ENCODE measurements around the gene SMIM14.
A peak's percentile ranks its signal among the peaks of the same experiment; 100 is the strongest.
"Not testable (repeated sequence)": the region's sequence is repeated elsewhere in the genome, so short reads cannot be mapped to it uniquely, and the experiment has no call there.

SMIM14 gene

DNA sequence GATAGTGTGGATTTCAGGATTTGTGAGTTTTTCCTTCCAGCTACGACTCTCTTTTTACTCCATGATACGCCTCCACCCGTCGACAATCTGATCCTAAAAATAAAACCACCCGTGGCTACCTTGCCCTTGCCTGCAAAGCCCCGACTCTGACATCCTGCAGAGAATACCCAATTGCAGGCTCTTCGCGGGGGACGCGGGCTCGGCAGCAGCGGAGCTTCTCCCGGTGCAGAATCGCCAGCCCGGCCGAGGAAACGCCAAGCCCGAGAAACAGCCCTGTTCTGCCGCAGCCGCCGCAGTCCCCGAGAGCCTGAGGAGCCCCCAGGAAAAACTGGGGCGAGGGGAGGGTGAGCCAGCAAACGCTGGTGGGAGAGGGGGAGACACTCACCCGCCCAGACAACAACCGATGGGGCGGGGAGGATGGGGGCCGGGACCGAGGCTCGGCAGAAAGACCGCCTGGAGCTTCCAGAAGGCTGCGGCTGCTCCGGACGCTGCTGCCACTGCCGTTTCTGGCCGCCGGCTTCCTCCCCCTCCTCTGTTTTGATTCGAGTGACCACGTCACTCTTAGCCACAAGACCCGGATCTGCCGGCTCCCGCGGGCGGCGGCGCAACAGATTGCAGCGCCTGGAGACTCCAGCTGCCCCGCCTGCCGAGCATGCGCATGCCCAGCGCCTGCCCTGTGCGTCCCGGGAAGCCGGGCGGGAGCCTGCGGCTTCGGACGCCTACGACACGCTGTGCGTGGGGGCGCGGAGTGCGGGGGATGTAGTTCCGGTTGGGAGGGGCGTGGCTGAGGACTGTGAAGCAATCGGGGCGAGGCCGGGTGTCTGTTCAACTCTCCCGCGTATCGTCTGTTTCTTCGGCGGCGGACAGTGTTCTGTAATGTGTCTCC is at the start of gene SMIM14:
Gene SMIM14 (minus strand): TSS at position 512 of the 886 bp plus-strand sequence. CDS start 33,720 bp downstream, outside the sequence.
- peak; percentile 96 to 97 for DNase-seq (ENCODE audit: low read depth in 2 of 2)

GRCh38 chr4:39687014-39687413 is 48.3 kb upstream of the SMIM14 start:
- DNase-seq (ENCODE audit: low read depth in 2 of 2): no peak

DNA sequence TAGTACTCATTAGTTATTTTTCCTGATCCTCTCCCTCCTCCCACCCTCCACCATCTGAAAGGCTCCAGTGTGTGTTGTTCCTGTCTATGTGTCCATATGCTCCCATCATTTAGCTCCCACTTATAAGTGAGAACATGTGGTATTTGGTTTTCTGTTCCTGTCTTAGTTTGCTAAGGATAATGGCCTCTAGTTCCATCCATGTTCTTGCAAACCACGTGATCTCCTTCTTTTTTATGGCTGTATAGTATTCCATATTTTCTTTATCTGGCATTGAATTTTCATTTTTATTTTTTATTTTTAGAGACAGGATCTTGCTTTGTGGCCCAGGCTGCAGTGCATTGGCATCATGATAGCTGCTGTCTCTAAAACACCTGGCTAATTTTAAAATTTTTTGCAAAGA is 47.3 kb upstream of the SMIM14 start:
- DNase-seq (ENCODE audit: low read depth in 2 of 2): no peak

GRCh38 chr4:39682138-39682537 is 43.5 kb upstream of the SMIM14 start:
- no peak for DNase-seq (ENCODE audit: low read depth in 2 of 2)

DNA sequence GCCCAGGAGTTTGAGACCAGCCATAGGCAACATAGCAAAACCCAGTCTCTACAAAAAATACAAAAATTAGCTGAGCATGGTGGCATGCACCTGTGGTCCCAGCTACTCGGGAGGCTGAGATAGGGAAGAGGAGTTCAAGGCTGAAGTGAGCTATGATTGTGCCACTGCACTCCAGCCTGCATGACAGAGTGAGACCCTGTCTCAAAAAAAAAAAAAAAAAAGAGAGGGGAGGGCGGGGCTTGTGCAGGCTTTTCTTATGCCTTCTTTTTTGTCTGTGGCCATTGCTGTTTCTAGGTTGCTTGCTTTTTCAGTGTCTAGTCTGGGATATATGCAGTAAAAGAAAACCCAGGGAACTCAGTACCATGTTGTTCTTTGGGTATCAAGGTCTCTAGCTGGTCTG is 42.3 kb upstream of the SMIM14 start:
- not testable (repeated sequence) for DNase-seq (ENCODE audit: low read depth in 2 of 2)

GRCh38 chr4:39675681-39676080 is 37.0 kb upstream of the SMIM14 start:
- DNase-seq (ENCODE audit: low read depth in 2 of 2): not testable (repeated sequence)

GRCh38 chr4:39670296-39670695 is 31.6 kb upstream of the SMIM14 start:
- DNase-seq (ENCODE audit: low read depth in 2 of 2): not testable (repeated sequence)

DNA sequence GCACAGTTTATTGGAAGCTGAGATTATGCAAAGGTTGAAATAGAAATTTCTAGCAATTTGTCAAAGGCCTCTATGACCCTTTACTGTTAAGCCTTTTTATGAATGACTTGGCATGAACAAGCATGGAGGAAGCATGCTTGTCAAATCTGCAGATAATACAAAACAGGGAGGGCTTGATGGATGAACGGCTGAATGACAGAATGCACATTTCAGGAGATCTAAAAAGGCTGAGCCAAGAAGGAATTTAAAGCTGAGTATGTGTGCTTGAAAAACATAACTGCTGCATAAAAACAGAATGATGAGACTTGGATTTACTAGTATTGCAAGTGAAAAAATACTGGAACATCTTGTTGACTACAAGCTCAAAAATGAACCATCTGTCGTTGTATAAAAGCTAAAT is 30.2 kb upstream of the SMIM14 start:
- DNase-seq (ENCODE audit: low read depth in 2 of 2): no peak

GRCh38 chr4:39667706-39668105 is 29.0 kb upstream of the SMIM14 start:
- no peak for DNase-seq (ENCODE audit: low read depth in 2 of 2)

GRCh38 chr4:39664828-39665731 is 26.4 kb upstream of the SMIM14 start:
- DNase-seq (ENCODE audit: low read depth in 2 of 2): no peak

- DNase-seq (ENCODE audit: low read depth in 2 of 2): no peak
Measured at GRCh38 chr4:39662683-39663082, 24.0 kb upstream of the SMIM14 start.

- no peak for DNase-seq (ENCODE audit: low read depth in 2 of 2)
Measured at GRCh38 chr4:39660757-39661156, 22.1 kb upstream of the SMIM14 start.

DNA sequence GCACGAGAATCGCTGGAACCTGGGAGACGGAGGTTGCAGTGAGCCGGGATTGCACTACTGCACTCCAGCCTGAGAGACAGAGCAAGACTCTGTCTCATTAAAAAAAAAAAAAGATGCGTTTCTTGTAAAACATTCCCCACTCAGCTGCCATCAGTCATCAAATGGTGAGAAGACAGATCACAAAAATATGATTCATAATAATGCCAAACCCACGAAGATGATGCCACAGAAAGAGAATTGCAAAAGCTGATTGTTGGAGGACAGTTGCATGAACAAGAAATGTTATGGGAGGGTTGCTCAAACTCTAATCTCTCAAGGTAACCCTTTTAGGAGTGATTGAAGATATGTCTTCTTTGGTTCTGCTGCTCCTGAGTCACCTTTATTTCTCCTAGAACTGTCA is 21.4 kb upstream of the SMIM14 start:
- no peak for DNase-seq (ENCODE audit: low read depth in 2 of 2)

DNA sequence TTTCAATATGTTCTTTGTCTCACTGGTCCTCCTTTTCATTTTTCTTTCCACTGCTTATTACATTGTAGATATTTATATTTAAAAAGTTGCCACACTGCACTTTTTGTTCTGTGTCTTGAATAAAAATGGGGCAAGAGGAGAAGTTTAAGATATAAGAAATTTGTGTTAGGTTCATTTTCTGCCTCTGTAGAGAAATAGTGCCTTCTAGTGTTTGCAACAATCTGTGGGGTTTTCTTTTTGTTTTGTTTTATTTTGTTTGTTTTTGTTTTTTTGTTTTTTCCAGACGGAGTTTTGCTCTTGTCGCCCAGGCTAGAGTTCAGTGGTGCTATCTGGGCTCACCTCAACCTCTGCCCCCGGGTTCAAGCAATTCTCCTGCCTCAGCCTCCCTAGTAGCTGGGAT is 20.1 kb upstream of the SMIM14 start:
- no peak for DNase-seq (ENCODE audit: low read depth in 2 of 2)

DNA sequence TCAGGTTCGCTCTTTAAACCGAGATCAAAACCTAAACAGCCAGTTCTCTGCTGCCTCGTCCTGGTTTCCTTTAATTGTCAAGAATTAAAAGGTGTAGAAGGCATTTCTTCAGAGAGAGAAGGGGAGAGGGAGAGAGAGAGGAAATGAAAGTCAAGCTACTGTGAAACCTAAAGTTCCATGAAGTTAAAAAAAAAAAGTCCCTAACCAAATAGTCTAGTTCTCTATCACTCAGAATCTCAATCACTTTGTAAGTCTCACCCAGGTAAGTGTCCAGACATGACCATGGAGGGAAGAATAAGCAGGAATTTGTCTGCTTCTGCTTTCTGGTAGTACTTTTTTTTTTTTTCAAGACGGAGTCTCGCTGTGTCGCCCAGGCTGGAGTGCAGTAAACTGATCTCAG is 18.8 kb upstream of the SMIM14 start:
- no peak for DNase-seq (ENCODE audit: low read depth in 2 of 2)

GRCh38 chr4:39656638-39657037 is 18.0 kb upstream of the SMIM14 start:
- not testable (repeated sequence) for DNase-seq (ENCODE audit: low read depth in 2 of 2)

GRCh38 chr4:39655876-39656275 is 17.2 kb upstream of the SMIM14 start:
- DNase-seq (ENCODE audit: low read depth in 2 of 2): no peak

DNA sequence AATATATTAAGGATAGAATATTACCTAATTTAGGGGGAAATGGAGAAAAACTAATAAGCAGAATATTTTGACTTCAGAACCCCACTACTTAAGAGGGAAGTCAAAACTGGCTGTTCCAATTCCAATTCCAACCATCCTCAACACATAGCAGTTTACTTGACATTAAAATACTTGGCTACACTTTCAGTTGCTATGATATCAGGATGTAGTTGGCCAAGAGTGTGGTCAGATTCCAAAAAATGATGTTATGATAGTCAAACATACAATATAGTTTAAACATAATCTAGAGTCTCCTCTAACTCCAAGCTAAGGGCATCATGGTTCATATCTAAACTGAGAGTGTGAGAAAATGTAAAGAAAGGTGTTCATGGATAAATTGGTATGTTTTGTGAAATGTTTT is 16.5 kb upstream of the SMIM14 start:
- no peak for DNase-seq (ENCODE audit: low read depth in 2 of 2)

GRCh38 chr4:39651586-39651985 is 12.9 kb upstream of the SMIM14 start:
- DNase-seq (ENCODE audit: low read depth in 2 of 2): not testable (repeated sequence)

- no peak for DNase-seq (ENCODE audit: low read depth in 2 of 2)
Measured at GRCh38 chr4:39649639-39650265, 11.1 kb upstream of the SMIM14 start.

DNA sequence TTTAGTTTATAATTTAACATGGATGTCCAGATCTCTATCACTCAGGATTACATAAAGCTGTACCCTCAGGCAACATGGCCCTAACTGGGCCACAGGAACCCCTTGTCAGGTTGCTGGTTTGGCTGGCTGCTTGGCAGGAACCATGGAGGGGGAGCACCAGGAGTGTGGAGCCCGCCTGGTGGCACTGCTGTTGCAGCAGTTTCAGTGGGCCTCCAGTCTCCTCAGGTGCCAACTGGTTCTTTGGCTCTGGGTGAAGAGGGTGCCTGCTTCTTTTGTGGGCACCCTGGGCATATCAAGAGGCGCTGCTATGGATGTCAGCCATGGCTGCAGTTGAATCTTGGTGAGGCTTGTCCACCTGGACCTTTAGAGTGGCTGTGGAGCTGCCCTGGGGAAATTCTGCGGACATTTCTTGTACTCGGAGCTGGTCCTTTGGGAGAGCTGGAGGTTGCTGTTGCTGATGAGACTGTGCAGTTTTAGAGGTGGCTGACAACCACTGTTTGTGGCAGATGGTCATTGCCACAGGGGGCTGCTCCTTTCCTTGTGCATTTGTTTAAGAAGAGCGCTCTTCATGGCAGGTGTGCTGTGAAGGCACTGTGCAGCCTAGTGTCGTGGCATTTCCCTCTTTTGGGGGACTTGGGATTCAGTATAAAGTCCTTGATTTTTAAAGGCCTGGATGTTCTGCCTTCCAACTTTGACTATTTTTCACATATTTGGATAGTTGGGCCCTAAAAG is 10.3 kb upstream of the SMIM14 start:
- no peak for DNase-seq (ENCODE audit: low read depth in 2 of 2)
